ENCODE data around the gene FEM1A. TPM values are rescaled to one million over a fixed set of nuclear protein-coding genes. Genes with fewer than 3 reads are reported as not detected.

The FEM1A gene
- total and polyA plus RNA-seq, 2 of the 13 experiments (the other 11 are each of a cell fraction or from before 2014, with no cell fraction given) = 3.2 to 10.8 TPM

- TF ChIP-seq ZFP91 (CRISPR knock-in tag; IDR thresholded peaks at IDR 0.05; ENCODE audit: borderline replicate concordance) (peak; percentile 94), GATA4 (IDR thresholded peaks at IDR 0.05; ENCODE audit: borderline replicate concordance, low read depth) (no peak), KMT2A (CRISPR knock-in tag; IDR thresholded peaks at IDR 0.05) (peak; percentile 99), HOXA9 (CRISPR knock-in tag; IDR thresholded peaks at IDR 0.05; ENCODE audit: borderline replicate concordance) (peak; percentile 100), SNAPC2 (CRISPR knock-in tag; IDR thresholded peaks at IDR 0.05) (peak; percentile 99), YY1 (IDR thresholded peaks at IDR 0.05; ENCODE audit: insufficient read depth, insufficient replicate concordance, low read depth, low read length) (peak; percentile 75), SNRNP70 (IDR thresholded peaks at IDR 0.05; ENCODE audit: low read depth, low read length) (no peak), SP4 (CRISPR knock-in tag; IDR thresholded peaks at IDR 0.05) (peak; percentile 99), GFI1 (CRISPR knock-in tag; IDR thresholded peaks at IDR 0.05; ENCODE audit: borderline replicate concordance) (peak; percentile 97), NR2F6 (IDR thresholded peaks at IDR 0.05) (peak; percentile 91), NR2F6 (CRISPR knock-in tag; IDR thresholded peaks at IDR 0.05) (peak; percentile 98), TSC22D2 (CRISPR knock-in tag; IDR thresholded peaks at IDR 0.05; ENCODE audit: borderline replicate concordance) (peak; percentile 100), ADNP (CRISPR knock-in tag; IDR thresholded peaks at IDR 0.05) (0 out of 2 replicates have a peak, but pooled peaks have one; percentile 53), HDAC2 (CRISPR knock-in tag; IDR thresholded peaks at IDR 0.05) (peak; percentile 100), ZMYM2 (CRISPR knock-in tag; IDR thresholded peaks at IDR 0.05) (peak; percentile 96), PLRG1 (conservative IDR thresholded peaks at IDR 0.05) (no peak), ZKSCAN1 (IDR thresholded peaks at IDR 0.05; ENCODE audit: low read length) (no peak)
- TF ChIP-seq, protein P1, sequence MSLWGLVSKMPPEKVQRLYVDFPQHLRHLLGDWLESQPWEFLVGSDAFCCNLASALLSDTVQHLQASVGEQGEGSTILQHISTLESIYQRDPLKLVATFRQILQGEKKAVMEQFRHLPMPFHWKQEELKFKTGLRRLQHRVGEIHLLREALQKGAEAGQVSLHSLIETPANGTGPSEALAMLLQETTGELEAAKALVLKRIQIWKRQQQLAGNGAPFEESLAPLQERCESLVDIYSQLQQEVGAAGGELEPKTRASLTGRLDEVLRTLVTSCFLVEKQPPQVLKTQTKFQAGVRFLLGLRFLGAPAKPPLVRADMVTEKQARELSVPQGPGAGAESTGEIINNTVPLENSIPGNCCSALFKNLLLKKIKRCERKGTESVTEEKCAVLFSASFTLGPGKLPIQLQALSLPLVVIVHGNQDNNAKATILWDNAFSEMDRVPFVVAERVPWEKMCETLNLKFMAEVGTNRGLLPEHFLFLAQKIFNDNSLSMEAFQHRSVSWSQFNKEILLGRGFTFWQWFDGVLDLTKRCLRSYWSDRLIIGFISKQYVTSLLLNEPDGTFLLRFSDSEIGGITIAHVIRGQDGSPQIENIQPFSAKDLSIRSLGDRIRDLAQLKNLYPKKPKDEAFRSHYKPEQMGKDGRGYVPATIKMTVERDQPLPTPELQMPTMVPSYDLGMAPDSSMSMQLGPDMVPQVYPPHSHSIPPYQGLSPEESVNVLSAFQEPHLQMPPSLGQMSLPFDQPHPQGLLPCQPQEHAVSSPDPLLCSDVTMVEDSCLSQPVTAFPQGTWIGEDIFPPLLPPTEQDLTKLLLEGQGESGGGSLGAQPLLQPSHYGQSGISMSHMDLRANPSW (CRISPR knock-in tag; IDR thresholded peaks at IDR 0.05; ENCODE audit: borderline replicate concordance) = peak; percentile 100
- TF ChIP-seq, protein P2, sequence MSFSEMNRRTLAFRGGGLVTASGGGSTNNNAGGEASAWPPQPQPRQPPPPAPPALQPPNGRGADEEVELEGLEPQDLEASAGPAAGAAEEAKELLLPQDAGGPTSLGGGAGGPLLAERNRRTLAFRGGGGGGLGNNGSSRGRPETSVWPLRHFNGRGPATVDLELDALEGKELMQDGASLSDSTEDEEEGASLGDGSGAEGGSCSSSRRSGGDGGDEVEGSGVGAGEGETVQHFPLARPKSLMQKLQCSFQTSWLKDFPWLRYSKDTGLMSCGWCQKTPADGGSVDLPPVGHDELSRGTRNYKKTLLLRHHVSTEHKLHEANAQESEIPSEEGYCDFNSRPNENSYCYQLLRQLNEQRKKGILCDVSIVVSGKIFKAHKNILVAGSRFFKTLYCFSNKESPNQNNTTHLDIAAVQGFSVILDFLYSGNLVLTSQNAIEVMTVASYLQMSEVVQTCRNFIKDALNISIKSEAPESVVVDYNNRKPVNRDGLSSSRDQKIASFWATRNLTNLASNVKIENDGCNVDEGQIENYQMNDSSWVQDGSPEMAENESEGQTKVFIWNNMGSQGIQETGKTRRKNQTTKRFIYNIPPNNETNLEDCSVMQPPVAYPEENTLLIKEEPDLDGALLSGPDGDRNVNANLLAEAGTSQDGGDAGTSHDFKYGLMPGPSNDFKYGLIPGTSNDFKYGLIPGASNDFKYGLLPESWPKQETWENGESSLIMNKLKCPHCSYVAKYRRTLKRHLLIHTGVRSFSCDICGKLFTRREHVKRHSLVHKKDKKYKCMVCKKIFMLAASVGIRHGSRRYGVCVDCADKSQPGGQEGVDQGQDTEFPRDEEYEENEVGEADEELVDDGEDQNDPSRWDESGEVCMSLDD (CRISPR knock-in tag; IDR thresholded peaks at IDR 0.05; ENCODE audit: borderline replicate concordance) = peak; percentile 100
- TF ChIP-seq, protein P3, sequence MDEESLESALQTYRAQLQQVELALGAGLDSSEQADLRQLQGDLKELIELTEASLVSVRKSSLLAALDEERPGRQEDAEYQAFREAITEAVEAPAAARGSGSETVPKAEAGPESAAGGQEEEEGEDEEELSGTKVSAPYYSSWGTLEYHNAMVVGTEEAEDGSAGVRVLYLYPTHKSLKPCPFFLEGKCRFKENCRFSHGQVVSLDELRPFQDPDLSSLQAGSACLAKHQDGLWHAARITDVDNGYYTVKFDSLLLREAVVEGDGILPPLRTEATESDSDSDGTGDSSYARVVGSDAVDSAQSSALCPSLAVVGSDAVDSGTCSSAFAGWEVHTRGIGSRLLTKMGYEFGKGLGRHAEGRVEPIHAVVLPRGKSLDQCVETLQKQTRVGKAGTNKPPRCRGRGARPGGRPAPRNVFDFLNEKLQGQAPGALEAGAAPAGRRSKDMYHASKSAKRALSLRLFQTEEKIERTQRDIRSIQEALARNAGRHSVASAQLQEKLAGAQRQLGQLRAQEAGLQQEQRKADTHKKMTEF (CRISPR knock-in tag; IDR thresholded peaks at IDR 0.05) = peak; percentile 100
Observed at GRCh38 chr19:4768934-4769777, 22.4 kb upstream of the FEM1A start (continued).
